ENCODE measurements around the gene ACTN4.

DNA sequence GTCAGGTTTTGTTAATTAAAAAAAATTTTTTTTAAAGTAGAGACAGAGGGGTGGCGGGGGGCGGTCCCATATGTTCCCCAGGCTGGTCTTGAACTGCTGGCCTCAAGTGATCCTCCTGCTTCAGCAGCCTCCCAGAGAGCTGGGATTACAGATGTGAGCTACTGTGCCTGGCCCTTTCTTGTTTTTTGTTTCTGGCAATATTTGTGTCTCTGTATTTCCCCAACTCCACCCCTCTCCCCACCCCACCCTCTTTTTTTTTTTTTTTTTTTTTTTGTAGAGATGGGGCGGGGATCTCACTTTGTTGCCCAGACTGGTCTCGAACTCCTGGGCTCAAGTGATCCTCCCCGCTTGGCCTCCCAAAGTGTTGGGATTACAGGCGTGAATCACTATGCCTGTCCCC, 97.4 kb downstream of the ACTN4 start:
- no peak for TF ChIP-seq EZH2 (IDR thresholded peaks at IDR 0.05; ENCODE audit: low read depth, unreplicated experiment)
- TF ChIP-seq, protein P1, sequence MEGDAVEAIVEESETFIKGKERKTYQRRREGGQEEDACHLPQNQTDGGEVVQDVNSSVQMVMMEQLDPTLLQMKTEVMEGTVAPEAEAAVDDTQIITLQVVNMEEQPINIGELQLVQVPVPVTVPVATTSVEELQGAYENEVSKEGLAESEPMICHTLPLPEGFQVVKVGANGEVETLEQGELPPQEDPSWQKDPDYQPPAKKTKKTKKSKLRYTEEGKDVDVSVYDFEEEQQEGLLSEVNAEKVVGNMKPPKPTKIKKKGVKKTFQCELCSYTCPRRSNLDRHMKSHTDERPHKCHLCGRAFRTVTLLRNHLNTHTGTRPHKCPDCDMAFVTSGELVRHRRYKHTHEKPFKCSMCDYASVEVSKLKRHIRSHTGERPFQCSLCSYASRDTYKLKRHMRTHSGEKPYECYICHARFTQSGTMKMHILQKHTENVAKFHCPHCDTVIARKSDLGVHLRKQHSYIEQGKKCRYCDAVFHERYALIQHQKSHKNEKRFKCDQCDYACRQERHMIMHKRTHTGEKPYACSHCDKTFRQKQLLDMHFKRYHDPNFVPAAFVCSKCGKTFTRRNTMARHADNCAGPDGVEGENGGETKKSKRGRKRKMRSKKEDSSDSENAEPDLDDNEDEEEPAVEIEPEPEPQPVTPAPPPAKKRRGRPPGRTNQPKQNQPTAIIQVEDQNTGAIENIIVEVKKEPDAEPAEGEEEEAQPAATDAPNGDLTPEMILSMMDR (conservative IDR thresholded peaks at IDR 0.05; ENCODE audit: low read depth in 2 of 2): no peak
- TF ChIP-seq STAT1 (IDR thresholded peaks at IDR 0.05; ENCODE audit: unreplicated experiment): no peak
- TF ChIP-seq POLR2AphosphoS5 (IDR thresholded peaks at IDR 0.05; ENCODE audit: low read depth): no peak

All from GM23338 (cell line).